Thyroid gland (tissue), 4 donors: ENCODE results near the gene PHACTR3. TPM values are rescaled to one million over a fixed set of nuclear protein-coding genes. Genes with fewer than 3 reads are reported as not detected.

Experiments used
- DNase-seq, 2 donors: peaks; one replicate each; pipeline ENCODE4 v3.0.0-alpha.2; 2019
- H3K27ac ChIP-seq, 3 donors: fragments of 200-600 bp; sonication (generic); 1 replicate in 2 of 3; 2 replicates in 1 of 3; pipeline ENCODE4 v1.5.1; 2016 to 2019; ENCODE audit warnings: mild to moderate bottlenecking in 1 of 3, moderate library complexity in 1 of 3
- H3K27me3 ChIP-seq: fragments of 200-600 bp; sonication (generic); one replicate; pipeline ENCODE4 v1.5.1; 2019
- H3K36me3 ChIP-seq, 2 donors: fragments of 200-600 bp; sonication (generic); one replicate each; pipeline ENCODE4 v1.5.1; 2016 to 2019
- H3K4me1 ChIP-seq, 2 donors: fragments of 200-600 bp; sonication (generic); one replicate each; pipeline ENCODE4 v1.5.1; 2017 to 2019
- H3K4me3 ChIP-seq, 3 donors: fragments of 200-600 bp; sonication (generic); replicated peaks in 1 of 3; 1 replicate in 2 of 3; 2 replicates in 1 of 3; pipeline ENCODE4 v1.5.1; 2016; ENCODE audit warnings: mild to moderate bottlenecking in 1 of 3
- H3K9me3 ChIP-seq: fragments of 200-600 bp; sonication (generic); one replicate; pipeline ENCODE4 v1.5.1; 2017
- CTCF ChIP-seq, 6 experiments: fragments of 200-600 bp in 3 of 6; fragments of 450-650 bp in 3 of 6; sonication (generic) in 3 of 6; IDR thresholded peaks; one replicate each; pipeline ENCODE4 v1.5.1; 2016 to 2019; ENCODE audit warnings: antibody characterized with exemption in 6 of 6, mild to moderate bottlenecking in 2 of 6, inconsistent platforms in 1 of 6, moderate library complexity in 1 of 6
- POLR2A ChIP-seq, 2 donors: fragments of 450-650 bp; IDR thresholded peaks; one replicate each; pipeline ENCODE4 v1.6.1; 2017; ENCODE audit warnings: antibody characterized with exemption in 2 of 2, mild to moderate bottlenecking in 2 of 2, moderate library complexity in 1 of 2
- WGBS, 2 donors: methylation state at CpG; one replicate each; pipeline ENCODE4 v1.1.5; 2017; 5-methylcytosine and 5-hydroxymethylcytosine counted together
- intact Hi-C: fragments of 100-400 bp; cut with DNase I; formaldehyde crosslinking; loops from one replicate; pipeline ENCODE4 v1.15.1; 2023
- total RNA-seq, 4 donors: library from RNA; depleted of rRNA; stranded (reverse); fragments of >200 nt; gene quantifications; one replicate each; pipeline ENCODE4 v1.2.3, GENCODE V29; 2016

The PHACTR3 gene
- total RNA-seq, 4 donors from 2014 or later, result 2.4 TPM; not detected in 3

DNA sequence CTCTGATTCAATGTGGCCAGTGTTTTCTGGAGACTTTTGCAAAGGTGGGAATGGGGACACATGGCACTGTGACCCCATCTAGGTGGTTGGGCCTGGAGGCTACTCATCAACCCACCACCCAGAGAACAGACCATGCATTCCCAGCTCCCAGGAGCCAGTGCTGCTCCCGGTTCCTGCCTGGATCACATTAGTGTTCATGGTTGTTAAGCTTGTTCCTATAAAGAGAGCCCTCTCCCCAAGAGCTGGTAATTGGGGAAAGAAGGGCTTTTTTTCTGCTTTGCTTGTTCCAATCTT, 102.0 kb downstream of the PHACTR3 start:
- intact Hi-C loops, result no loop called here
- TF ChIP-seq CTCF (IDR thresholded peaks at IDR 0.05) (no peak), POLR2A (IDR thresholded peaks at IDR 0.05) (no peak)
- no peak overlapping the region for H3K4me3 ChIP-seq
- no peaks in the 10 kb centered on the region for H3K36me3 ChIP-seq
- no peaks in the 10 kb centered on the region for H3K9me3 ChIP-seq
- H3K27ac ChIP-seq, result no peak overlapping the region
- no peaks in the 10 kb centered on the region for H3K4me1 ChIP-seq
- H3K27me3 ChIP-seq, result no peaks in the 10 kb centered on the region
- DNase-seq, result no peak
- 40 to 50% methylated on average over 1 of the region's 1 CpG for WGBS, 2 donors

GRCh38 chr20:59708326-59708725, 104.0 kb downstream of the PHACTR3 start:
- WGBS, 2 donors, result 85 to 86% methylated on average over 5 to 6 of the region's 6 CpGs
- Histone ChIP-seq H3K4me1 (no peaks in the 10 kb centered on the region), H3K36me3 (no peaks in the 10 kb centered on the region), H3K27ac (no peak overlapping the region), H3K27me3 (no peaks in the 10 kb centered on the region), H3K4me3 (no peak overlapping the region), H3K9me3 (no peaks in the 10 kb centered on the region)
- no peak for TF ChIP-seq POLR2A (IDR thresholded peaks at IDR 0.05)
- TF ChIP-seq CTCF (IDR thresholded peaks at IDR 0.05), result no peak
- intact Hi-C loops, result no loop called here
- DNase-seq, result no peak

- TF ChIP-seq POLR2A (IDR thresholded peaks at IDR 0.05) (no peak), CTCF (IDR thresholded peaks at IDR 0.05) (no peak)
- Histone ChIP-seq H3K9me3 (no peaks in the 10 kb centered on the region), H3K36me3 (no peaks in the 10 kb centered on the region), H3K4me3 (no peak overlapping the region), H3K27ac (no peak overlapping the region), H3K4me1 (no peaks in the 10 kb centered on the region), H3K27me3 (no peaks in the 10 kb centered on the region)
- DNase-seq, result no peak
- intact Hi-C loops, result no loop called here
- 46 to 67% methylated on average over 1 of the region's 1 CpG for whole genome bisulfite sequencing, 2 donors
Observed at GRCh38 chr20:59709636-59710035, 105.3 kb downstream of the PHACTR3 start.

- Histone ChIP-seq H3K4me1 (no peaks in the 10 kb centered on the region), H3K4me3 (no peak overlapping the region), H3K27ac (no peak overlapping the region), H3K27me3 (no peaks in the 10 kb centered on the region), H3K36me3 (no peaks in the 10 kb centered on the region), H3K9me3 (no peaks in the 10 kb centered on the region)
- TF ChIP-seq POLR2A (IDR thresholded peaks at IDR 0.05) (no peak), CTCF (IDR thresholded peaks at IDR 0.05) (no peak)
- intact Hi-C loops, result no loop called here
- DNase-seq, result no peak
Observed at GRCh38 chr20:59718071-59718470, 113.7 kb downstream of the PHACTR3 start.

GRCh38 chr20:59718751-59719150, 114.4 kb downstream of the PHACTR3 start:
- H3K4me1 ChIP-seq, result no peaks in the 10 kb centered on the region
- no peak overlapping the region for H3K27ac ChIP-seq
- H3K36me3 ChIP-seq, result no peaks in the 10 kb centered on the region
- TF ChIP-seq CTCF (IDR thresholded peaks at IDR 0.05) (no peak), POLR2A (IDR thresholded peaks at IDR 0.05) (no peak)
- no peaks in the 10 kb centered on the region for H3K27me3 ChIP-seq
- H3K9me3 ChIP-seq, result no peaks in the 10 kb centered on the region
- H3K4me3 ChIP-seq, result no peak overlapping the region
- DNase-seq, result no peak
- intact Hi-C loops, result no loop called here
- WGBS, 2 donors, result 86 to 89% methylated on average over 12 of the region's 12 CpGs
